Ectodermal cell (in vitro differentiated cells): ENCODE measurements around the gene C11orf24.

Experiments used
- H3K27ac ChIP-seq: 2 replicates; pipeline ENCODE4 v1.7.0; 2013; ENCODE audit warnings: mild to moderate bottlenecking, low read depth, low read length; ENCODE audit not compliant: insufficient read depth, poor library complexity, severe bottlenecking
- H3K27me3 ChIP-seq: 2 replicates; pipeline ENCODE4 v1.7.0; 2013; ENCODE audit warnings: mild to moderate bottlenecking, low read length; ENCODE audit not compliant: insufficient read depth, control insufficient read depth, poor library complexity, severe bottlenecking
- H3K36me3 ChIP-seq: one replicate; pipeline ENCODE4 v1.7.0; 2013; ENCODE audit warnings: low read length; ENCODE audit not compliant: control insufficient read depth, insufficient read depth
- H3K4me1 ChIP-seq: one replicate; pipeline ENCODE4 v1.7.0; 2013; ENCODE audit warnings: low read length; ENCODE audit not compliant: control insufficient read depth, insufficient read depth
- H3K4me3 ChIP-seq: 2 replicates; pipeline ENCODE4 v1.7.0; 2013; ENCODE audit warnings: low read depth, low read length, control low read depth; ENCODE audit not compliant: insufficient read depth
- H3K9me3 ChIP-seq: 2 replicates; pipeline ENCODE4 v1.7.0; 2013; ENCODE audit warnings: mild to moderate bottlenecking, low read length, moderate library complexity; ENCODE audit not compliant: control insufficient read depth
- WGBS, 2 experiments: methylation state at CpG; one replicate each; pipeline ENCODE4 v1.1.7; 2013; ENCODE audit warnings: missing lambda C conversion rate in 2 of 2; 5-methylcytosine and 5-hydroxymethylcytosine counted together

Gene C11orf24

DNA sequence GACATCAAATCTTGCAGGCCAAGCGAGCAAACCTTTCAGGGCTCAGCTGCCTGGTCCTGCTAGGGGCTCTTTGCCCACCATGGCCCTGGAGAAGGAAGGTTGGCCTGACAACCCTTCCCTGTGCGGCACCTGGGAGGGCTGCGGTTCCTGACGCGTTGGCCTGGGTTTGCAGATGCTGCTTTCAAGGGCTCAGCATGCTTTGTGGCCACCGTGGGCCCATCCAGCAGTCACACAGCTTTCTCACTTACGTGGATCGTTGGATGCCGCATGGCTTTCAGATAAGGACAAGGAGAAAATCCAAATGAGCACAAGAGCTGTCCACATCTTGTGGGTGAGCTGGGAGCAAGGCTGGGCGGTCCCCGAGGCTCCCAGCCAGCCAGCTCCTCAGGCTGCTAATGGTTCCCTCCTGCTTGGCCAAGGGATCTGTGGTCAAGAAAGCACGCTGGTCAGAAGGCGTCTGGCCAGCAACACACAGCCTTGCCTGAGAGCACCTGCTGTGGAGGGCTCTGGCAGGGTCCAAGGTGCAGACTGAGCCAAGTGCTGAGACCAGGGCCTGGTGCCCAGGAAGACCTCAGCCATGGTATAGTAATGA, 8.2 kb downstream of the C11orf24 start:
- no peak overlapping the region for H3K4me3 ChIP-seq

GRCh38 chr11:68262544-68262827, 9.3 kb downstream of the C11orf24 start:
- H3K27me3 ChIP-seq: no peaks in the 10 kb centered on the region
- 95 to 96% methylated on average over 8 of the region's 8 CpGs for WGBS, 2 experiments
- peaks cover 26% of the 10 kb centered on the region for H3K36me3 ChIP-seq
- no peaks in the 10 kb centered on the region for H3K4me1 ChIP-seq
- no peak overlapping the region for H3K4me3 ChIP-seq
- H3K27ac ChIP-seq: no peak overlapping the region
- H3K9me3 ChIP-seq: no peaks in the 10 kb centered on the region

More for the DNA sequence above, 8.2 kb downstream of the C11orf24 start:
- Histone ChIP-seq H3K27me3 (no peaks in the 10 kb centered on the region), H3K9me3 (no peaks in the 10 kb centered on the region), H3K36me3 (peaks cover 28% of the 10 kb centered on the region), H3K4me1 (no peaks in the 10 kb centered on the region), H3K27ac (no peak overlapping the region)
- 95 to 96% methylated on average over 13 of the region's 13 CpGs for WGBS, 2 experiments

DNA sequence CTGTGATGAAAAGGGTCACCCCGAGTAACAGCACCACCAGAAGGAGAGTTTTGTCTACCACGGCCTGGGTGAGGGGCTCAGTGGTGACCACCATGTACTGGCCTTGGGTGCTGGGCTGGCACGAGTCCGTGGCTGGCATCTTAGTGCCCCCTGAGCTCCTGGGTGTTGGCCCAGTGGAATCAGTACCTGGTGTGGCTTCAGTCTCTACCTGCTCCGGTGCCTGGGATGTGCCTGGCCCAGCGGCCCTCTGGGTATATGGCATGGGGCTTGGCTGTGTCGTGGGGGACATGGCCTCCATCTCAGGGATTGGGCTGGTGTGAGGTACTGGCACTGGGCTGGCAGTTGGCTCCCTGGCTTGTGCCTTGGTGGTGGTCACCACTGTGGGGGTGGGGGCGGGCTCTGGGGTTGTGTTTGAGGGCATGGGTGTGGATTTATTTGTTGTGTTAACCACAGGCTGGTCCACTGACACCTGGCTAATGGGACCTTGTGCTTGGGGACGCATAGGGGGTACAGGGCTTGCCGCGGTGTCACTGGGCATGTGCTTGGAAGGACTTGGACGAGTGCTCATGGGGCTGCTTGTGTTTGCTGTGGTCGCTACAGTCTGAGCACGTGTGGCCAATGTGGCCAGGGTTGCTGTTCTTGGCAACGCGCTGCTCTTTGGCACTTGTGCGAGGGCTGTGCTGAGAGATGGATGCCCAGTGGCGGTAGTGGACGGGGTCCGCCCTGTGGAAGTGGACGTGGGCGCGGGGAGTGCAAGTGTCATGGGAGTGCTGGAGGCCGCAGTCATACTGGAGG, 9.8 kb downstream of the C11orf24 start:
- Histone ChIP-seq H3K36me3 (peaks cover 21% of the 10 kb centered on the region), H3K27ac (no peak overlapping the region), H3K4me3 (no peak overlapping the region), H3K9me3 (no peaks in the 10 kb centered on the region), H3K4me1 (no peaks in the 10 kb centered on the region), H3K27me3 (no peaks in the 10 kb centered on the region)
- WGBS, 2 experiments: 95 to 96% methylated on average over 24 of the region's 24 CpGs

DNA sequence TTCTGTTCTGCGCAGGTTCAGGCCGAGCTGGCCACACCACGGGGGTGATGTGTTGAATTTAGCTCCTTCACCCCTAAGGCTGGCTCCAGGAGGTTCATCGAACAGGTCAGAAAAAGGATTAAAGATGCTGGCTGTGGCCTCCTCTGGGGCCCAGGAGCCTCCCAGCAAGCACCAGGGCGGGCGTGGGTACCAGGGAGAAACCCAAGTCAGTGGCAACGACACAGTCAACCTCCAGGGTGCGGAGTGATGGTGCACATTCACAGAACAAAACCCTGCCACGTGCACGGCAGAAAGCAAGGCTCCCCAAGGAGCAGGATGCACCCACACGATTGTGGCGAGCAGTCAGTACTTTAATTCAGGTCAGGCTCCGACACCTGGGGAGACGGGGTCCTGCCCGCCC, 10.8 kb downstream of the C11orf24 start:
- no peak overlapping the region for H3K4me3 ChIP-seq
- peaks cover 11% of the 10 kb centered on the region for H3K36me3 ChIP-seq
- no peaks in the 10 kb centered on the region for H3K9me3 ChIP-seq
- H3K4me1 ChIP-seq: peaks cover 6% of the 10 kb centered on the region
- WGBS, 2 experiments: 95% methylated on average over 15 of the region's 15 CpGs
- H3K27ac ChIP-seq: no peak overlapping the region
- no peaks in the 10 kb centered on the region for H3K27me3 ChIP-seq

DNA sequence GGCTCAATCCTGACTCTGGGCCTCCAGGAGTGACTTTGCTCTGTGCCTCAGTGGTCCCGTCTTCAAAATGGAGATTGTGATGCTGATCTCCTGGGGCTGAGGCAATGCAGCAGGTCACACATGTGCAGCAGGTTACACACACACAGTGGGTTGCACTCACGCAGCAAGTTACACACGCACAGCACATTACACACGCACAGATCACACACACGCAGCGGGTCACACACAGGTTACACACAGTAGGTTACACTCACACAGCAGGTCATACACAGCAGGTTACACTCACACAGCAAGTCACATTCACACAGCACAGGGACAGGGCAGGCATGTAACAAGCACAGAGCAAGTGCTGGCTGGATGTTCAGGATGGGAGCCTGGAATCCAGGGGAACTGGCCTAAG, 11.3 kb downstream of the C11orf24 start:
- H3K36me3 ChIP-seq: peaks cover 10% of the 10 kb centered on the region
- no peaks in the 10 kb centered on the region for H3K9me3 ChIP-seq
- no peaks in the 10 kb centered on the region for H3K27me3 ChIP-seq
- H3K4me1 ChIP-seq: peaks cover 6% of the 10 kb centered on the region
- H3K27ac ChIP-seq: no peak overlapping the region
- 96% methylated on average over 6 of the region's 6 CpGs for WGBS, 2 experiments
- no peak overlapping the region for H3K4me3 ChIP-seq

- WGBS, 2 experiments: 91 to 92% methylated on average over 15 of the region's 15 CpGs
- peaks cover 10% of the 10 kb centered on the region for H3K36me3 ChIP-seq
- H3K4me3 ChIP-seq: no peak overlapping the region
- no peak overlapping the region for H3K27ac ChIP-seq
- no peaks in the 10 kb centered on the region for H3K27me3 ChIP-seq
- peaks cover 6% of the 10 kb centered on the region for H3K4me1 ChIP-seq
- H3K9me3 ChIP-seq: no peaks in the 10 kb centered on the region
These were observed 12.4 kb downstream of the C11orf24 start for GRCh38 chr11:68259122-68259959.

- no peak overlapping the region for H3K4me3 ChIP-seq
- peaks cover 10% of the 10 kb centered on the region for H3K36me3 ChIP-seq
- no peaks in the 10 kb centered on the region for H3K27me3 ChIP-seq
- H3K9me3 ChIP-seq: no peaks in the 10 kb centered on the region
- no peak overlapping the region for H3K27ac ChIP-seq
- WGBS, 2 experiments: 94 to 95% methylated on average over 13 of the region's 13 CpGs
- H3K4me1 ChIP-seq: peaks cover 6% of the 10 kb centered on the region
These were observed 13.4 kb downstream of the C11orf24 start for GRCh38 chr11:68258363-68258765.

DNA sequence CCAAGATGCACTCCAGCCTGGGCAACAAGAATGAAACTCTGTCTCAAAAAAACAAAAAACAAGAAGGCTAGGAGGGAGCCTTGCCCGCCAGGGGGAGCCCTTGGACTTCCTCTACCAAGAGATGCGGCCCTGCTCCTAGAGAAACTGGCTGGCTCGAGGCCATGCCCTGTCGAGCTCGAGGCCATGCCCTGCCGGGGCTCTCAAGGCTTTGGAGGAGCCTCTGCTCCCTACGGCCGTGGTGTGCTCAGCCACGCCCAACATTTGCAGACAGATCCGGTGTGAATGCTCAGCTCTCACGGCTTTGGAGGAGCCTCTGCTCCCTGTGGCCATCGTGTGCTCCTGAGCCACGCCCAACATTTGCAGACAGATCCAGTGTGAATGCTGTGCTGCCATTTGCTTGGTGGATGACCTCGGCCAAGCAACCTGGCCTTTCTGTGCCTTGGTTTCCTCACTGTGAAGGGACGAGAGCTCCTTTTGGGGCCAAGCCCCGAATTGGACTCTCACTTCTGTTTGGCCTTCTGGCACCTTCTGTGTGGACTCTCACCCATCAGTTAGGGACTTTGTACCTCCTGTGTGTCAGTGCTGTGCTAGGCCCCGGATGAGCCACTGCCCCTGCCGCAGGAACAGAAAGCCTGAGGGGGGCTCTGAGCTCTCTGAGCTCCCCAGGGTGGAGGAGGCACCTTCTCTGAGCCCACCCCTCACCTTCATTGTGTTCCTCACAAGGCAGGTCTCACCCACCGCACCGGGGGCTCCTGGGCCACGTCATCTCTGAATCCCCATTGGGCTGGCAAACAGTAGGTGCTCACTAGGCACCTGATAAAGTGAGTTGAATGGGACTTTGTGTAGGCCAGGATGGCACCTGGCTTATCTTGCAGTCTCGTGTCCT, 14.1 kb downstream of the C11orf24 start:
- H3K4me3 ChIP-seq: no peak overlapping the region
- H3K36me3 ChIP-seq: peaks cover 10% of the 10 kb centered on the region
- H3K4me1 ChIP-seq: peaks cover 6% of the 10 kb centered on the region
- no peak overlapping the region for H3K27ac ChIP-seq
- 57 to 59% methylated on average over 22 of the region's 22 CpGs for WGBS, 2 experiments
- H3K9me3 ChIP-seq: no peaks in the 10 kb centered on the region
- no peaks in the 10 kb centered on the region for H3K27me3 ChIP-seq

DNA sequence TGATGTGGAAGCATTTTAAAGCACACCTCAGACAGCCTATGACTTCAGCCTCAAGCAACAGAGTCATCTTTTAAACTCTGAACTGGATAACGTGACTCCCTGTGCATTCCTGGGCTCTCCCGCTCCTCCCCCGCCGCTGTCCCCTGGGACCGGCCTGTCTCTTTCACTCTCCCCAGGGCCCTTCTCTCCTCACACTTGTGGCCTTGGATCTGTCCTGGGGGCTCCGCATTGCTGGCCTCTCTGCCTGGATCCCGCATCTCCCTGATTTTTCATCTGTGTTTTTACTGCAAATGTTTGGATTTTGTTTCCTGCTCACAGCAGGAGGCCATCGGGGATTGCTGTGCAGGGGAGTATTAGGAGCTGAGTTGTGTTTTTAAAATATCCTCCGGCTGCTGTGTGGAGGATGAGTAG, 15.4 kb downstream of the C11orf24 start:
- WGBS, 2 experiments: 78 to 82% methylated on average over 9 of the region's 9 CpGs
- Histone ChIP-seq H3K4me3 (no peak overlapping the region), H3K27me3 (no peaks in the 10 kb centered on the region), H3K36me3 (no peaks in the 10 kb centered on the region), H3K9me3 (no peaks in the 10 kb centered on the region), H3K27ac (no peak overlapping the region), H3K4me1 (peaks cover 6% of the 10 kb centered on the region)
